GM12878 (cell line): Measurements from ENCODE around the gene ZNF627. TPM values are rescaled to one million over a fixed set of nuclear protein-coding genes. Genes with fewer than 3 reads are reported as not detected.

Source experiments
- ATAC-seq: fragments of 200-7000 bp; cut with Tn5 transposase; 3 replicates; pipeline ENCODE4 v1.9.1; 2020; ENCODE audit warnings: mild to moderate bottlenecking, moderate library complexity
- BruUV-seq: library from RNA; stranded (reverse); fragments of 400-500 nt; replicated peaks from 2 replicates; lab custom pipeline; 2021; lab: Mats Ljungman, UMichigan
- CTCF ChIA-PET: fragments of 300-600 bp; sonication (Branson Sonifier 250); formaldehyde crosslinking; extraction: SDS; loops from one replicate; lab custom pipeline; 2021; ENCODE audit warnings: inconsistent platforms; lab: Yijun Ruan, JAX
- POLR2A ChIA-PET: fragments of 350-600 bp; formaldehyde crosslinking; extraction: SDS; loops from one replicate; lab custom pipeline; 2021; ENCODE audit warnings: inconsistent platforms; lab: Charles Lee
- RAD21 ChIA-PET: fragments of 300-600 bp; sonication (Branson Sonifier 250); formaldehyde crosslinking; loops from one replicate; lab custom pipeline; 2023; ENCODE audit warnings: antibody characterized with exemption; ENCODE audit not compliant: unreplicated experiment; lab: Charles Lee
- SMC1A ChIA-PET: fragments of 300-600 bp; sonication (Branson Sonifier 250); formaldehyde crosslinking; loops from one replicate; lab custom pipeline; 2023; ENCODE audit not compliant: unreplicated experiment, uncharacterized antibody; lab: Charles Lee
- DNase-seq: peaks from one replicate; pipeline ENCODE4 v3.0.0-alpha.2; 2011; ENCODE audit warnings: low read depth, low spot score
- FAIRE-seq: peaks from 3 replicates; lab custom pipeline; 2011; peaks lifted over from hg19 to GRCh38; lab: Jason Lieb, UNC
- H2AFZ ChIP-seq: 2 replicates; pipeline ENCODE4 v1.6.0; 2011; ENCODE audit warnings: low read depth, low read length, control low read depth; ENCODE audit not compliant: control insufficient read depth
- H3K27ac ChIP-seq: 2 replicates; pipeline ENCODE4 v1.5.1; 2011; ENCODE audit warnings: control low read depth; ENCODE audit not compliant: control insufficient read depth, insufficient read depth
- H3K27me3 ChIP-seq, 2 experiments: replicated peaks in 1 of 2; 2 replicates each; pipeline versions ENCODE4 v1.6.0 to v1.6.1; 2011; ENCODE audit warnings: low read length in 1 of 2; ENCODE audit not compliant: control insufficient read depth in 2 of 2, insufficient read depth in 2 of 2
- H3K36me3 ChIP-seq, 2 experiments: 2 replicates each; pipeline ENCODE4 v1.5.1; 2011; ENCODE audit warnings: low read length in 1 of 2; ENCODE audit not compliant: control insufficient read depth in 2 of 2, insufficient read depth in 2 of 2
- H3K4me1 ChIP-seq: 2 replicates; pipeline ENCODE4 v1.6.1; 2011; ENCODE audit warnings: mild to moderate bottlenecking, low read length, moderate library complexity, mixed read lengths; ENCODE audit not compliant: control insufficient read depth, insufficient read depth
- H3K4me2 ChIP-seq: 2 replicates; pipeline ENCODE4 v1.6.0; 2011; ENCODE audit warnings: control low read depth; ENCODE audit not compliant: control insufficient read depth, insufficient read depth
- H3K4me3 ChIP-seq: fragments of 200-600 bp; sonication (generic); 2 replicates; pipeline ENCODE4 v1.5.1; 2016
- H3K79me2 ChIP-seq: 2 replicates; pipeline ENCODE4 v1.6.0; 2011; ENCODE audit warnings: low read length; ENCODE audit not compliant: control insufficient read depth, insufficient read depth
- H3K9ac ChIP-seq: 2 replicates; pipeline ENCODE4 v1.8.0; 2011; ENCODE audit warnings: low read length, control low read depth, mixed read lengths; ENCODE audit not compliant: control insufficient read depth, insufficient read depth
- H3K9me3 ChIP-seq: replicated peaks from 3 replicates; pipeline ENCODE4 v1.5.1; 2011; ENCODE audit warnings: mild to moderate bottlenecking, low read length; ENCODE audit not compliant: control insufficient read depth, insufficient read depth
- H4K20me1 ChIP-seq: 2 replicates; pipeline ENCODE4 v1.6.0; 2011; ENCODE audit not compliant: control insufficient read depth, insufficient read depth
- EZH2 ChIP-seq: IDR thresholded peaks from 2 replicates; pipeline ENCODE4 v1.6.1; 2012; ENCODE audit warnings: low read depth, mild to moderate bottlenecking, control low read depth, inconsistent platforms, low read length, borderline replicate concordance; ENCODE audit not compliant: control insufficient read depth
- FOXK2 ChIP-seq: fragments of 450-650 bp; IDR thresholded peaks from 2 replicates; pipeline ENCODE4 v1.6.1; 2017; ENCODE audit warnings: mild to moderate bottlenecking, moderate library complexity
- HDAC6 ChIP-seq: fragments of 200-600 bp; sonication (generic); IDR thresholded peaks from one replicate; pipeline ENCODE4 v1.8.0; 2017; ENCODE audit warnings: antibody characterized with exemption; ENCODE audit not compliant: unreplicated experiment
- MEF2B ChIP-seq: fragments of 450-650 bp; IDR thresholded peaks from 2 replicates; pipeline ENCODE4 v1.6.1; 2018; ENCODE audit warnings: mild to moderate bottlenecking, moderate library complexity; ENCODE audit not compliant: partially characterized antibody, poor library complexity, severe bottlenecking
- RAD21 ChIP-seq: IDR thresholded peaks from 2 replicates; pipeline ENCODE4 v1.6.1; 2011; ENCODE audit warnings: mild to moderate bottlenecking, low read depth, low read length, moderate library complexity; ENCODE audit not compliant: insufficient read depth
- SREBF2 ChIP-seq: IDR thresholded peaks from 2 replicates; pipeline ENCODE4 v1.6.1; 2012; ENCODE audit warnings: mild to moderate bottlenecking, low read length
- WGBS: methylation state at CpG from one replicate; pipeline ENCODE4 v1.1.6; 2016; ENCODE audit warnings: low lambda C conversion rate; ENCODE audit not compliant: insufficient replicate concordance, insufficient coverage; ENCODE audit errors: missing lambda C conversion rate; 5-methylcytosine and 5-hydroxymethylcytosine counted together
- in situ Hi-C: fragments of 300-500 bp; cut with MboI; formaldehyde crosslinking; loops from 9 replicates; pipeline ENCODE4 v1.14.3; 2018; ENCODE audit warnings: mixed read lengths
- intact Hi-C: fragments of 100-400 bp; cut with micrococcal nuclease; formaldehyde crosslinking; loops from one replicate; pipeline ENCODE4 v1.14.2; 2022; ENCODE audit not compliant: unreplicated experiment
- polyA plus RNA-seq, 11 experiments: library from polyadenylated mRNA; depleted of rRNA in 4 of 11; unstranded in 6 of 11; stranded (reverse) in 5 of 11; fragments of >200 nt; fragmentation: Nextera tagmentation in 4 of 11; fragmentation: Illumina TruSeq in 1 of 11; extraction: Ambion mirVana in 4 of 11; extraction: Trizol in 1 of 11; gene quantifications; 1 replicate in 1 of 11; 2 replicates in 10 of 11; pipeline versions ENCODE4 v1.2.1 to v1.2.3, GENCODE V29; 2011 to 2016; ENCODE audit warnings: inconsistent platforms in 2 of 11, missing spikeins in 2 of 11, low read depth in 1 of 11
- total RNA-seq, 4 experiments: library from RNA; depleted of rRNA in 3 of 4; stranded (reverse); fragments of >200 nt in 3 of 4; fragmentation: Illumina TruSeq in 1 of 4; extraction: Trizol in 1 of 4; gene quantifications; 2 replicates each; pipeline versions ENCODE4 v1.2.1 to v1.2.3, GENCODE V29; 2013 to 2021
- TF ChIP-seq, protein P1 (sequence below): IDR thresholded peaks from 2 replicates; pipeline ENCODE4 v1.6.1; 2012; ENCODE audit warnings: low read depth, low read length, improper control_type of control experiment

ZNF627 gene
- total and polyA plus RNA-seq, 10 of the 15 experiments (the other 5 are each of a cell fraction or from before 2014, with no cell fraction given), result 5.1 to 13.7 (median 10.2) TPM

DNA sequence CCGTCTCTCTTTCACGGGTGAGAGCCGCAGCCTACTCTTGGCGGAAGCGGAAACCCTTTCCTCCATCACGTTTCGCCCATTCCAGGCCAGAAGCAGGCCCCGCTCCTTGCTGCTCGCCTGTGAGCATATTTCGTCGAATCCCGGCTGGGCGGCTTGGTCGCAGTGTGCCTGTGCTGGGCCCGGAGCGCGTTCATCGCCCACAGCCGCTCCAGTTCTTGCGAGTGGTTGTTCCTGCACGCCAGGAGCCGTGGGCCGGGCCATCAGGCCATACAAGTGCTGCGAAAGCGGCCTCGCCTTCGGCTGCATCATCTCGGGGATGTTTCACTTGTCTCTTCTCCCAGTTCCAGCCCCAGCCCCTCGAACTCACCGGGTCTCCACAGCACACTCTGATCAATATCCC lies 65.0 kb downstream of the ZNF627 start:
- Histone ChIP-seq H3K4me3 (no peak overlapping the region), H3K36me3 (no peaks in the 10 kb centered on the region), H3K4me1 (no peaks in the 10 kb centered on the region), H3K9ac (no peak overlapping the region), H2AFZ (no peak overlapping the region), H3K9me3 (peaks cover 1% of the 10 kb centered on the region; the same call in 1 of the 3 replicates), H3K27ac (no peak overlapping the region), H3K4me2 (no peak overlapping the region), H3K79me2 (no peaks in the 10 kb centered on the region), H3K27me3 (no peaks in the 10 kb centered on the region), H4K20me1 (no peaks in the 10 kb centered on the region)
- DNase-seq (no peak), ATAC-seq (no peak), FAIRE-seq (no peak)
- CTCF ChIA-PET, result interaction anchor here (1.6 kb wide), 1 partner anchor 136 kb away, joined by 3 read pairs; the partner anchor contains the start of gene ZNF491
- intact Hi-C loops, result no loop called here
- no TSS peak for BruUV-seq
- 76% methylated on average over 29 of the region's 30 CpGs for WGBS
- SMC1A ChIA-PET, result interaction anchor here (0.6 kb wide), 1 partner anchor 178 kb away, joined by 3 read pairs; no protein-coding TSS in a partner anchor
- POLR2A ChIA-PET, result no interaction called here
- in situ Hi-C loops, result no loop called here
- RAD21 ChIA-PET, result no interaction called here
- TF ChIP-seq SREBF2 (no peak), RAD21 (no peak), FOXK2 (no peak), MEF2B (no peak), EZH2 (no peak), HDAC6 (no peak)
- TF ChIP-seq, protein P1, sequence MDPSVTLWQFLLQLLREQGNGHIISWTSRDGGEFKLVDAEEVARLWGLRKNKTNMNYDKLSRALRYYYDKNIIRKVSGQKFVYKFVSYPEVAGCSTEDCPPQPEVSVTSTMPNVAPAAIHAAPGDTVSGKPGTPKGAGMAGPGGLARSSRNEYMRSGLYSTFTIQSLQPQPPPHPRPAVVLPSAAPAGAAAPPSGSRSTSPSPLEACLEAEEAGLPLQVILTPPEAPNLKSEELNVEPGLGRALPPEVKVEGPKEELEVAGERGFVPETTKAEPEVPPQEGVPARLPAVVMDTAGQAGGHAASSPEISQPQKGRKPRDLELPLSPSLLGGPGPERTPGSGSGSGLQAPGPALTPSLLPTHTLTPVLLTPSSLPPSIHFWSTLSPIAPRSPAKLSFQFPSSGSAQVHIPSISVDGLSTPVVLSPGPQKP, result no peak
